Stomach smooth muscle (tissue), 2 donors: ENCODE measurements around the gene KCTD6.

Experiments used
- H3K27ac ChIP-seq: one replicate; pipeline ENCODE4 v1.7.0; 2013; ENCODE audit warnings: mild to moderate bottlenecking, low read length, inconsistent platforms
- H3K27me3 ChIP-seq, 2 donors: one replicate each; pipeline ENCODE4 v1.7.0; 2013; ENCODE audit warnings: low read length in 2 of 2; ENCODE audit not compliant: insufficient read depth in 2 of 2, control insufficient read depth in 1 of 2
- H3K36me3 ChIP-seq, 2 donors: one replicate each; pipeline ENCODE4 v1.7.0; 2013; ENCODE audit warnings: low read length in 2 of 2; ENCODE audit not compliant: control insufficient read depth in 2 of 2, insufficient read depth in 2 of 2
- H3K4me1 ChIP-seq: one replicate; pipeline ENCODE4 v1.7.0; 2013; ENCODE audit warnings: low read length; ENCODE audit not compliant: control insufficient read depth, insufficient read depth
- H3K4me3 ChIP-seq, 2 donors: one replicate each; pipeline ENCODE4 v1.7.0; 2013; ENCODE audit warnings: low read length in 2 of 2
- H3K9ac ChIP-seq, 2 donors: one replicate each; pipeline ENCODE4 v1.7.0; 2013; ENCODE audit warnings: low read length in 2 of 2, mild to moderate bottlenecking in 1 of 2
- H3K9me3 ChIP-seq, 2 donors: one replicate each; pipeline ENCODE4 v1.7.0; 2013; ENCODE audit warnings: low read length in 2 of 2; ENCODE audit not compliant: control insufficient read depth in 2 of 2
- donor health status: healthy.
- donor health status: Pancreatic carcinoma.

Gene KCTD6

DNA sequence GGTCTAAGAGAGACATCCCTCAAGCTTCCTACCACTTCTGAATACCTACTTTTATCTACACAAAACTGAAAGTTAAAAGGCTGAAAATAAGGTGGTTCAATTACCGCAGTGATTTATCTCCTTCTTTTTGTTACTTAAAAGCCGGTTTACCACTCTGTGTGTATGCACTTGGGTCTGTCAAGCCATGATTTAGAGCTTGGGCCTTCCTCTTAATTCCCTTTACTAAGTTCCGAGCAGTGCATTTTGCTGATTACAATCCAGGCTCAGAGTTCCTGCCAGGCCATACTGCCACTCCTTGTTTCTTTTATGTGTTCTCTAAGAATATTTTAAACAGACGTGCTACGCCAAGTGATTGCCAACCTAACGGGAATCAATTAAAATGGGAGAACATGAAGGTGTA, 16.5 kb downstream of the KCTD6 start:
- H3K36me3 ChIP-seq = peaks cover 24 to 30% of the 10 kb centered on the region in 2 donors
- no peaks in the 10 kb centered on the region for H3K9me3 ChIP-seq
- H3K27ac ChIP-seq = no peak overlapping the region
- no peaks in the 10 kb centered on the region for H3K4me1 ChIP-seq
- H3K9ac ChIP-seq = no peak overlapping the region
- no peak overlapping the region for H3K4me3 ChIP-seq
- no peaks in the 10 kb centered on the region for H3K27me3 ChIP-seq

DNA sequence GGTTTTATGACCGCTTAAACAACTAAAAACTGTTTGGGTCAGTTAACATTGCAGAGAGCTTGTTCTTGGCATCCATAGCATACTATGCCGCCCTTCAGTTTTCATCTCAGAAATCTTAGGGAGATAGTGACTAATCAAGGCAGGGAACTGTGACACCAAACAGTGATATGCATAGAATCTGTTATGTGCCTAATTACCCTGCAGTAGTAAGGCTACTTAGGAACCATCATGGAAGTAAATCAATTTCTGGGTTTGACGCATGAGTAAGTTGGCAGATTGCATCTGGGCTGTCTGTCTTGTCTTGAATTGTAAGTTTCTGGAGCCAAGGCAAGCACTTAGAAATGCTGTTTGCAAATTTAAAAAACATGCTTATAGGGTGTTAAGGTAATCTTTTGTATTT, 22.5 kb downstream of the KCTD6 start:
- Histone ChIP-seq H3K27me3 (no peaks in the 10 kb centered on the region), H3K4me1 (no peaks in the 10 kb centered on the region), H3K27ac (no peak overlapping the region), H3K9me3 (no peaks in the 10 kb centered on the region), H3K36me3 (peaks cover 16 to 30% of the 10 kb centered on the region in 2 donors), H3K4me3 (no peak overlapping the region), H3K9ac (no peak overlapping the region)

DNA sequence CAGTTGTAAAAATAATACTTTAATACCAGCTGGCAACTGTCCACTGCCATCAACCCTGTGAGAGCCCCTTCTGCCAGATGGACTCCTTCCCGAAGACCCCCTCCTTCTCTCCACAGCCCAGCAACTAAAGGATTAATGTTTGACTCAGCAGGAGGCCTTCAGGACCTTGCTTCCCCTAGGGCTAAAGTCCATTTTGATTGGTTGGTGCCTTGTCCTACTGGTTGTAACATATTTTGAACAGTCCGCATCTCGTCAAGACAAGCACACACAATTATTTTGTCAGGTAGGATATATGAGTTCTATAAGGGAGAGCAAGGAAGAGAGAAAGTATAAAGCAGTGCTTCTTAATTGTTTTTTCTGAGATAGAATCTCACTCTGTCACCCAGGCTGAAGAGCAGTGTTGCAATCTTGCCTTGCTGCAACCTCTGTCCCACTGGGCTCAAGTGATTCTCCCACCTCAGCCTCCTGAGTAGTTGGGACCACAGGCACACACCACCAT, 26.4 kb downstream of the KCTD6 start:
- Histone ChIP-seq H3K9ac (no peak overlapping the region), H3K4me3 (no peak overlapping the region), H3K27ac (no peak overlapping the region), H3K27me3 (no peaks in the 10 kb centered on the region), H3K36me3 (peaks cover 3 to 33% of the 10 kb centered on the region in 2 donors), H3K4me1 (no peaks in the 10 kb centered on the region), H3K9me3 (no peaks in the 10 kb centered on the region)

DNA sequence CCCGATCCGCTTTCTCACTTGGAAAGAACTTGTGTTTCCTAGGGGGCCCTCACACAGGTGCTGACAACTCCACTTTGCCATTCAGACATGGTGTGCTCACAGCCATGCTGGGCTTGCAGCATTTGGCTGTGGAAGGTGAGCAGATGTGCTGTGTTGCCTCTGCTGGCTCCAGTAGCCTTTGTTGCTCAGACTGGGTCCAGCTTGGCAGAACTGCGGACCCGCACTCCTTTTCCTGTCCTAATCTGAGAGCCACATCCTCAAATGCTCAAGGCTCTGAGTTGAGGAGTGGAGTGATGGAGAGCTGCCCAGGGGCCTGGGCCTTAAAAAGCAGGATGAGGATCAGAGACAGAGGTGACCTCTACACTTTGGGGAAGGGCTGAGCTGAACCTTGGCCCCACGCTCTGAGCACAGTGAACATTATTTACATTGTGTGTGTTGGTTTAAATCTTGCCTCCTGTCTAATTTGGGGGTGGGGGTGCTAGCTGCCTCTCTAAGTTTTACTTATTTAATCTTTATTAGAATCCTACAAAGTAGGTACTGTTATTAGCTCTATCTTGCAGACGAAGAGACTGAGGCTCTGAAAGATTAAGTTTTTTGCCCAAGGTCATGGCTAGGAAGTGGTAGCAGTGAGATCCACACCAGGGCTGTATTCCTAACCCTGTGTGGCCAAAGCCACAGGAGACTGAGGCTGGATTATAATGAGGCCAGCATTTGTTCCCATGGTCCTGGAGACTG, 27.9 kb downstream of the KCTD6 start:
- H3K4me1 ChIP-seq = no peaks in the 10 kb centered on the region
- H3K9ac ChIP-seq = no peak overlapping the region
- H3K4me3 ChIP-seq = no peak overlapping the region
- no peaks in the 10 kb centered on the region for H3K9me3 ChIP-seq
- peaks cover 8 to 46% of the 10 kb centered on the region in 2 donors for H3K36me3 ChIP-seq
- H3K27ac ChIP-seq = no peak overlapping the region
- no peaks in the 10 kb centered on the region for H3K27me3 ChIP-seq

DNA sequence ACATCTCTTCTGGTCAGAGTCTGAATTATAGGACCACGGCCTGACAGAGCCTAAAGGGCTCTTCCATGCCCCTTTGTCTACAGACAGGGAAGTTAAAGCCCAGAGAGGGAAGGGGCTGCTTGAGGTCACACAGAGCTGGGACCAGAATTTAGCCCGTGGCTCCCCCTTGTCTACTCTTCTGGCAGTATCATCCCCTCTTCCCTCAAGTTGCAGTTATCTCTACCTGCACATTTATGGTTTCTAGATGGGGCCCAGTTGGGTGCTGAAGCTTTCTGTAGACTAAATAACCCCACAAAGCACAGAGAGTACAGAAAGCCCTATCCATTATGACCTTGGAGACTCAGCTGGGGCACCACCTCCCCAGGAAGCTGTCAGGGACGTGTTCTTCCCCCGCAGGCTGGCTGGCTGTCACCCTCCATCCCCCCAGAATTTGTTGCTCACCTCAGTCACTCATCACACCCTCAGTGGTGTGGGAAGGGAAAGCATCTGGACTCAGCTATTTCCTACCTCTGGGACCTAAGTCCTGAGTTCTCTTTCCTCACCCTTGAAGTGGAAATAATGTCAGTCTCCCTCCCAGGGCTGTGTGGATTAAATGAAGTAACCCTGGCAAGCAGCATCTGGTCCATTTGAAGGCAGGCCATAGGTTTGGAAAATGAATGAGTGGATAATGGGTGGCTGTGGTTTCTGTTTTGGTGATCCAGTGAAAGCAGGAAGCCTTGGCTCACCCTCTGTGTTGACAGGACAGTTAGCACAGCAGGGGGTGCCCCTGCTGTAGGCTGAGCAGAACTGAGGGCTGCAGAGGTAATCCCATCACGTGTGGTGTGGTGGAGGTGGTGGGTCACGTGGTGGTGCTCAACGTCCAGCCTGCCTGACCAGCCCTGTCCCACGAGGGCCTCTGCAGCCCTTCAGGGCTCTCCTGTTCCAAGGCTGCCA, 28.8 kb downstream of the KCTD6 start:
- no peaks in the 10 kb centered on the region for H3K9me3 ChIP-seq
- no peak overlapping the region for H3K4me3 ChIP-seq
- H3K27me3 ChIP-seq = no peaks in the 10 kb centered on the region
- H3K36me3 ChIP-seq = peaks cover 8 to 48% of the 10 kb centered on the region in 2 donors
- no peaks in the 10 kb centered on the region for H3K4me1 ChIP-seq
- H3K27ac ChIP-seq = no peak overlapping the region
- no peak overlapping the region for H3K9ac ChIP-seq

DNA sequence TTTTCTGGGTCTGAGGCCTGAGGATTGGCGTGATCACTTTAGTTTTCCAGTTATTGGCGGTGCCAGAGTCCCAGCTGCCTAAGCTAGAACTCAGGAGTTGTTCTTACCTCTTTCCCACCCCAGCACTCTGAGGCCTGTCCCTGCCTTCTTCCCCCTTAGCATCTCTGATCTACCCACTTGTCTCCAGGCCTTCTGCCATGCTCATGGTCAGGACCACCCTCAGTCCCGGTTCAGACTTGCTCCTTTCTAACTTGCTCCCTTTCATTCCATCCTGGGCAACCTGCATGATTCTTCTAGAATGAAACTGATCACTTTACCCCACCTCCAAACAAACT, 29.4 kb downstream of the KCTD6 start:
- no peaks in the 10 kb centered on the region for H3K9me3 ChIP-seq
- no peaks in the 10 kb centered on the region for H3K27me3 ChIP-seq
- H3K4me3 ChIP-seq = no peak overlapping the region
- no peaks in the 10 kb centered on the region for H3K4me1 ChIP-seq
- H3K36me3 ChIP-seq = peaks cover 8 to 49% of the 10 kb centered on the region in 2 donors
- H3K27ac ChIP-seq = no peak overlapping the region
- no peak overlapping the region for H3K9ac ChIP-seq

DNA sequence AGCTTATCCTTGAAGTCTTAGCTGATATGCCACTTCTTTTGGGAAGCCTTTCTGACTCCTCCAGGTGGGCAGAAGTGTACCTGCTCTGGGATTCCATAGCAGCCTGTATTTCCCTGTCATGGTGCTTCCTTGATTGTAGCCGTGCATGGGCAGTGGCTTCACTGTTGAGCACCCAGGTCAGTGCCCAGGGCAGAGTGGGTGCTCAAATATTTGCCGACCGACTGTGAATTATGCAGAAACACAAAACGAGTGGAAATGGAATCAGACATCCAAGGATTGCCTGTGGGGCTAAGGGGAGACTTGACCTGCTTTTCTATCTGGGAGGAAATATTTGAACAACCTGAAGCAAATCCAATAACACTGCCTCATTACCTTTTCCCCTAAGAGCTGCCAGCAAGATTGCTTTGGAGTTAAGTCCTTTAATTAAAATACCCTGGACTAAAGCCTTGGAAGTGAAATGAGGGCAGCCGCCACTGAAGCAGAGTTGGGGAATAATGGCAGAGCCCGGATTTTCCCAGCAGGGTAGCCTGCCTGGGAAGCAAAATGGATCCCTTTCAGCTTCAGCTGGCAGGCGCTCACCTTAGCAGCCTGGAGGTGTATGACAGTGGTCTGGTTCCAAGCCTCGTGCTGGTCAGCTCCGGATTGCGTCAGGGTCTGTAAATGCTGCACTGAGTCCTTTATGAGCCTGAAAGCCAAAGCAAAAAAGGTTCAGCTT, 30.2 kb downstream of the KCTD6 start:
- Histone ChIP-seq H3K27me3 (no peaks in the 10 kb centered on the region), H3K4me1 (no peaks in the 10 kb centered on the region), H3K9me3 (no peaks in the 10 kb centered on the region), H3K4me3 (no peak overlapping the region), H3K36me3 (peaks cover 10 to 50% of the 10 kb centered on the region in 2 donors), H3K9ac (no peak overlapping the region), H3K27ac (no peak overlapping the region)

DNA sequence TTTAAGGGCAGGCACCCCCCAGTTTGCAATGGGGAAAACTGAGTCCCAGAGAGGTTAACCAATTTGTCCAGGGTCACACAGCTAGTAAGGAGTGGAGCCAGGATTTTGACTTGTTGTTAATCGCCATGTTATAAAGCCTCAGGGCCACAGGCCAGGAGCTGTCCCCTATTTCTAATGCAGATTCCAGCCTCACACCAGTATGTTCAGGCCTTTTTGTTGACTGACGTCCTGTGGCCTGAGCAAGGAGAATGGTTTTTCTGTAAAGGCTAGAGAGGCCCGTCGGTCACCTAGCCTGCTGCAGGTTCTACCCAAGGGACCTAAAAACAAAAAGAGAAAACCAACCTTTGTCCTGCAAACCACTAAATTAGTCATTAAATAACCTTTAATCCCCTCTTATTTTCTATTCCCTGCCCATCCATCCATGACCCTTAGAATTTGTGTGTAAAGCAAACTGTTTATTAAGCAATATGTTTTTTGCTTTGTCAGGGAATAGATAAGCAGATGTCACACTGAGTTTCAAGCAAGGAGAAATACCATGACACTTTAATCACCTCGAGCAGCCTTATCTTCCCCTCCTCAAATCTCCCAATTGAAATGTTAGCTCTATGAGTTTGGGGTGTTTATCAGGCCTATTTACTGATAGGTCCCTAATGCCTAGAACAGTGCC, 31.0 kb downstream of the KCTD6 start:
- Histone ChIP-seq H3K4me1 (no peaks in the 10 kb centered on the region), H3K9ac (no peak overlapping the region), H3K4me3 (no peak overlapping the region), H3K36me3 (peaks cover 10 to 48% of the 10 kb centered on the region in 2 donors), H3K27me3 (no peaks in the 10 kb centered on the region), H3K27ac (no peak overlapping the region), H3K9me3 (no peaks in the 10 kb centered on the region)

DNA sequence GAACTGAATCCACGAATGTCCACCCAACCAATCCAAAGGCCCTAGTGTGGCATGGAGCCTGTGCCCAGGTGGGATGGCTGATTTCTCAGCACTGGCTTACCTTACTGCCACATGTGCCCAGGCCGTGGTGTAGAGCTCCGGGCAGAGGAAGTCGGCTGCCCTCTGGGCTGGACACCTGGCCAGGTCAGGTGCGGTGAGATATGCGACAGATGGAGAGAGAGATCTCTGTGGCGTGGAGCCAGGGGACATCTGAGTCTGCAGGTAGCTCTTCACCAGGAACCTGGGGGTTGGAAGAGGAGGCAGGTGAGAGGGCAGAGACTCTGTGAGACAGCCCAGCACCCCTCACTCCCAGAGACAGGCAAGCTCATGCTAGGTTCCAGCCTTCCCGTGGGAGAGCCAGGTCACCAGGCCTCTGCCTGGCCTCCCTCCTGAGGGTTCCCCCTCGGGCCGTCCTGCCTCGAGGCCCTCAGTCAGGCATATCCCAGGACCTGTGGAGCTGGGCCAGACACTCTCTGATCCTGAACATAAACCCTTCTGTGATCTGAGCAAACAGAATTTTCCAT, 32.5 kb downstream of the KCTD6 start:
- H3K9me3 ChIP-seq = no peaks in the 10 kb centered on the region
- no peak overlapping the region for H3K9ac ChIP-seq
- H3K27me3 ChIP-seq = no peaks in the 10 kb centered on the region
- peaks cover 10 to 48% of the 10 kb centered on the region in 2 donors for H3K36me3 ChIP-seq
- H3K4me3 ChIP-seq = no peak overlapping the region
- peaks cover 4% of the 10 kb centered on the region for H3K4me1 ChIP-seq
- H3K27ac ChIP-seq = no peak overlapping the region

DNA sequence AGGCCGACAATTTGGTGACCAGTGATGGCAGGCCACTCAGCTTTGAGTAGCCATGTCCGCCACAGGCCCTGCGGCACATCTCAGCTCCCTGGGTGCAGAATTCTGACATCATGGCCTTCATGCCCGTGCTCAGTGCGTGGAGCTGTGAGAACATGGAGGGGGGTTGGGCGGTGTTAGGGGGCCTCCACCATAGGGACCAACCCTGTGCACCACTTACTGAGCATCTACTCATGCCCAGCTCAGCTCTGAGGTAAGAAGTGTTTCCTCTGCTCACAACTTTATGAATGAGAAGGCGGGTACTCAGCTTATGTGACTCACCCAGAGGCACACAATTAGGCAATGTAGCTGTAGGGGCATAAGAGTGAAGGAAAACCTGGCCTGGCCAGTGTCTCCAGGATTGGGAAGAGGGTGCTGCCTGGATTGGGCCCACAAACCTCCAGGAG, 34.6 kb downstream of the KCTD6 start:
- Histone ChIP-seq H3K27ac (no peak overlapping the region), H3K9me3 (no peaks in the 10 kb centered on the region), H3K36me3 (peaks cover 11 to 46% of the 10 kb centered on the region in 2 donors), H3K4me1 (peaks cover 4% of the 10 kb centered on the region), H3K4me3 (no peak overlapping the region), H3K9ac (no peak overlapping the region), H3K27me3 (no peaks in the 10 kb centered on the region)
